Bladder microvascular endothelial cell (primary cell): ENCODE measurements around the gene AMY1B. TPM values are rescaled to one million over a fixed set of nuclear protein-coding genes. Genes with fewer than 3 reads are reported as not detected.

Experiments
- total RNA-seq: library from RNA; depleted of rRNA; stranded (reverse); fragments of >200 nt; gene quantifications from 2 replicates; pipeline ENCODE4 v1.2.3, GENCODE V29; 2014

Gene AMY1B
- total RNA-seq, result not detected in 2 replicates

GRCh38 chr1:103696110-103696509 lies at the start of gene AMY1B:
Gene AMY1B (minus strand): TSS chr1:103696210. CDS start chr1:103695639, 571 bp downstream.

DNA sequence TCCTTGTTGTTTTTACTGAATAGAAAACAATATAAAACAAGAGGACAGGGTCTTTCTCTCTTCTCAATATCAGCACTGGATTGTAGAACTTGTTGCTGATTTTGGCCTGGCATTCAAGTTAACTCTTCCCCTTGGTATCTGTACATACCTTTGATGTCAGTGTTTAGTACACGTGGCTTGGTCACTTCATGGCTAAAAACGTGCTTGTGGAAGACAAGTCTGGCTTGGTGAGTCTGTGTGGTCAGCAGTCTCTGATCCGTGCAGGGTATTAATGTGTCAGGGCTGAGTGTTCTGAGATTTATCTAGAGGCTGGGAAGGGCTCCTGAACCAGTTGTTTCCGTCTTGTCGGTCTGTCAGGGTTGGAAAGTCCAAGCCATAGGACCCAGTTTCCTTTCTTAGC lies 40.5 kb downstream of the AMY1B start, which contains the start of gene AMY1A:
AMY1A (plus strand) TSS at position 301 of the 400 bp plus-strand sequence. CDS start 571 bp downstream, outside the sequence.

Other genes starting within 250 kb of the AMY1B start
- gene RNPC3, start 170.5 kb downstream of the AMY1B start, total RNA-seq, result 3.2 and 7.0 TPM in 2 replicates
- gene AMY2B, start 124.6 kb downstream of the AMY1B start, total RNA-seq, result 0.65 and 2.6 TPM in 2 replicates
- gene AMY2A, start 78.8 kb downstream of the AMY1B start, total RNA-seq, result not detected in 2 replicates
- gene AMY1A, start 40.5 kb downstream of the AMY1B start, total RNA-seq, result not detected in 2 replicates
- gene AMY1C, start 53.7 kb upstream of the AMY1B start, total RNA-seq, result not detected in 2 replicates